Superior temporal gyrus (tissue), 1 donor: ENCODE data around the gene DFFB.

ENCODE experiments used
- DNase-seq: peaks from one replicate; pipeline ENCODE4 v3.0.0-alpha.2; 2016; ENCODE audit errors: extremely low spot score

The DFFB gene

GRCh38 chr1:3895951-3896325, 38.7 kb downstream of the DFFB start:
- DNase-seq, result no peak

GRCh38 chr1:3896396-3897000, 39.2 kb downstream of the DFFB start:
- DNase-seq, result no peak

GRCh38 chr1:3898475-3898735, 41.1 kb downstream of the DFFB start:
- no peak for DNase-seq

GRCh38 chr1:3898994-3899753, 41.9 kb downstream of the DFFB start:
- DNase-seq, result no peak

- no peak for DNase-seq
Observed at GRCh38 chr1:3899754-3900149, 42.5 kb downstream of the DFFB start.

GRCh38 chr1:3900150-3900968, 43.1 kb downstream of the DFFB start, which contains the start of gene C1orf174:
TSS of gene C1orf174 (minus strand) at chr1:3900272. CDS start at chr1:3900186, 86 bp downstream.
- DNase-seq, result peak; percentile 99

- DNase-seq, result peak; percentile 93
Observed at GRCh38 chr1:3900969-3901529, 43.8 kb downstream of the DFFB start.

- DNase-seq, result no peak
Observed at GRCh38 chr1:3902111-3902511, 44.8 kb downstream of the DFFB start.

GRCh38 chr1:3902571-3903091, 45.4 kb downstream of the DFFB start:
- DNase-seq, result peak; percentile 35

- DNase-seq, result no peak
Observed at GRCh38 chr1:3903141-3904005, 46.1 kb downstream of the DFFB start.

GRCh38 chr1:3904006-3904842, 46.9 kb downstream of the DFFB start:
- no peak for DNase-seq

GRCh38 chr1:3904843-3905185, 47.5 kb downstream of the DFFB start:
- no peak for DNase-seq

GRCh38 chr1:3905266-3905952, 48.1 kb downstream of the DFFB start:
- DNase-seq, result no peak

- no peak for DNase-seq
Observed at GRCh38 chr1:3905953-3906671, 48.8 kb downstream of the DFFB start.

GRCh38 chr1:3906672-3907020, 49.4 kb downstream of the DFFB start:
- no peak for DNase-seq

GRCh38 chr1:3907031-3907534, 49.8 kb downstream of the DFFB start:
- DNase-seq, result no peak

- no peak for DNase-seq
Observed at GRCh38 chr1:3907621-3908165, 50.4 kb downstream of the DFFB start.

- no peak for DNase-seq
Observed at GRCh38 chr1:3908886-3909517, 51.7 kb downstream of the DFFB start.
